Keratinocyte (primary cell): ENCODE results near the gene SMNDC1. TPM values are rescaled to one million over a fixed set of nuclear protein-coding genes. Genes with fewer than 3 reads are reported as not detected.

Source experiments
- DNase-seq: peaks from one replicate; pipeline ENCODE4 v3.0.0-alpha.2; 2011; ENCODE audit warnings: low read depth, missing footprints, low spot score
- FAIRE-seq: peaks from 2 replicates; lab custom pipeline; 2011; peaks lifted over from hg19 to GRCh38; lab: Jason Lieb, UNC
- H2AFZ ChIP-seq: 2 replicates; pipeline ENCODE4 v1.6.0; 2012; ENCODE audit warnings: low read length, control low read depth, inconsistent platforms; ENCODE audit not compliant: control insufficient read depth
- H3K27ac ChIP-seq: 2 replicates; pipeline ENCODE4 v1.5.1; 2011; ENCODE audit warnings: low read length; ENCODE audit not compliant: control insufficient read depth, insufficient read depth
- H3K27me3 ChIP-seq: 3 replicates; pipeline ENCODE4 v1.6.0; 2011; ENCODE audit warnings: low read length; ENCODE audit not compliant: control insufficient read depth, insufficient read depth; ENCODE audit errors: extremely low read depth
- H3K36me3 ChIP-seq, 2 experiments: 2 replicates in 1 of 2; 3 replicates in 1 of 2; pipeline ENCODE4 v1.5.1; 2011; ENCODE audit warnings: low read length in 2 of 2, mild to moderate bottlenecking in 1 of 2; ENCODE audit not compliant: control insufficient read depth in 2 of 2, insufficient read depth in 2 of 2; ENCODE audit errors: extremely low read depth in 1 of 2
- H3K4me1 ChIP-seq: 3 replicates; pipeline ENCODE4 v1.5.1; 2011; ENCODE audit warnings: low read length; ENCODE audit not compliant: control insufficient read depth, insufficient read depth; ENCODE audit errors: extremely low read depth
- H3K4me2 ChIP-seq: 3 replicates; pipeline ENCODE4 v1.6.0; 2011; ENCODE audit warnings: low read depth, low read length; ENCODE audit not compliant: control insufficient read depth, insufficient read depth; ENCODE audit errors: extremely low read depth
- H3K4me3 ChIP-seq, 3 experiments: fragments of 200-600 bp in 1 of 3; sonication (generic) in 1 of 3; 2 replicates in 2 of 3; 3 replicates in 1 of 3; pipeline ENCODE4 v1.5.1; 2011 to 2016; ENCODE audit warnings: low read length in 3 of 3, mild to moderate bottlenecking in 3 of 3, control low read depth in 2 of 3, inconsistent platforms in 1 of 3, low read depth in 1 of 3, mixed read lengths in 1 of 3, mixed run types in 1 of 3, moderate library complexity in 1 of 3; ENCODE audit not compliant: control insufficient read depth in 2 of 3, insufficient read depth in 2 of 3; ENCODE audit errors: extremely low read depth in 1 of 3
- H3K79me2 ChIP-seq: 2 replicates; pipeline ENCODE4 v1.6.0; 2012; ENCODE audit warnings: low read length; ENCODE audit not compliant: control insufficient read depth, insufficient read depth
- H3K9ac ChIP-seq: 3 replicates; pipeline ENCODE4 v1.6.0; 2011; ENCODE audit warnings: low read length; ENCODE audit not compliant: control insufficient read depth, insufficient read depth; ENCODE audit errors: extremely low read depth
- H3K9me1 ChIP-seq: 3 replicates; pipeline ENCODE4 v1.6.0; 2011; ENCODE audit warnings: low read length; ENCODE audit not compliant: control insufficient read depth, insufficient read depth; ENCODE audit errors: extremely low read depth
- H3K9me3 ChIP-seq: 2 replicates; pipeline ENCODE4 v1.5.1; 2012; ENCODE audit warnings: low read depth, low read length; ENCODE audit not compliant: control insufficient read depth
- H4K20me1 ChIP-seq: 3 replicates; pipeline ENCODE4 v1.6.0; 2011; ENCODE audit warnings: low read length; ENCODE audit not compliant: control insufficient read depth, insufficient read depth; ENCODE audit errors: extremely low read depth
- CTCF ChIP-seq, 3 experiments: IDR thresholded peaks in 1 of 3; conservative IDR thresholded peaks in 1 of 3; optimal IDR thresholded peaks in 1 of 3; 2 replicates in 2 of 3; 3 replicates in 1 of 3; pipeline versions ENCODE3 to v1.5.1; 2011; ENCODE audit warnings: low read length in 3 of 3, mild to moderate bottlenecking in 3 of 3, moderate library complexity in 2 of 3, control low read depth in 1 of 3, inconsistent platforms in 1 of 3; ENCODE audit not compliant: insufficient read depth in 2 of 3; ENCODE audit errors: extremely low read depth in 1 of 3
- EZH2 ChIP-seq: IDR thresholded peaks from one replicate; pipeline ENCODE4 v1.6.1; 2012; ENCODE audit warnings: inconsistent platforms, mild to moderate bottlenecking, low read length, moderate library complexity
- dilution Hi-C: fragments of 300-500 bp; cut with MboI; formaldehyde crosslinking; loops from one replicate; pipeline ENCODE4 v1.7.0; 2020; ENCODE audit warnings: low sequenced_read_pairs; ENCODE audit not compliant: extremely low pct_ligation_motif_present
- polyA plus RNA-seq, 5 experiments: library from polyadenylated mRNA; depleted of rRNA in 3 of 5; stranded (reverse) in 3 of 5; stranded (forward) in 1 of 5; unstranded in 1 of 5; fragments of >200 nt; gene quantifications; 1 replicate in 1 of 5; 2 replicates in 3 of 5; 3 replicates in 1 of 5; pipeline versions ENCODE4 v1.2.1 to v1.2.3, GENCODE V29; 2011 to 2012; ENCODE audit warnings: missing spikeins in 2 of 5, low read depth in 1 of 5, low replicate concordance in 1 of 5

The SMNDC1 gene
- polyA plus RNA-seq, 1 donor (not counting 4 experiments of a cell fraction or from before 2014, with no cell fraction given), result 19.8 TPM

DNA sequence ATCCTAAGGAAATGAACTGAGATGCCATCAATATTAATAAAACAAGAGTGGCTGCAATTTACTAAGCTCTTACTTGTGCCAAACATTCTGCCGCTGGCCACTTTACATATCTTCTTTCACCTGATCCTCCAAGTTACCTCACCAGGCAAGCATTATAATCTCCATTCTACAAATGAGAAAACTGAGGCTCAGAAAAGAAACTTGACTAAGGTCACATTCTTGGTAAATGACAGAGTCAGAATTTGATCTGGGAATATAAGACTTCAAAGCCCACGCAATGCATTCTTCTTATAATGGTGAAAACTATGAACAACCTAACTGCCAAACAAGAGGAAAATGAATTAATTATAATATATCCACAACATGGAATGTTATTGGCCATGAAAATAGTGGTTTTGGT lies 46.1 kb upstream of the SMNDC1 start:
- Histone ChIP-seq H3K4me2 (no peak overlapping the region), H3K9me3 (no peaks in the 10 kb centered on the region), H2AFZ (no peak overlapping the region), H3K36me3 (no peaks in the 10 kb centered on the region), H3K27me3 (no peaks in the 10 kb centered on the region), H3K4me1 (peaks cover 27% of the 10 kb centered on the region), H4K20me1 (no peaks in the 10 kb centered on the region), H3K9ac (no peak overlapping the region), H3K27ac (no peak overlapping the region), H3K4me3 (no peak overlapping the region), H3K79me2 (no peaks in the 10 kb centered on the region), H3K9me1 (no peaks in the 10 kb centered on the region)
- TF ChIP-seq CTCF (optimal IDR thresholded peaks at IDR 0.05 in 1 of 3, IDR thresholded peaks at IDR 0.05 in 1 of 3, conservative IDR thresholded peaks at IDR 0.05 in 1 of 3; ENCODE audit: extremely low read depth in 1 of 3, insufficient read depth in 2 of 3, low read length in 3 of 3) (no peak), EZH2 (no peak)
- FAIRE-seq (no peak), DNase-seq (no peak)
- dilution Hi-C loops, result no loop called here

DNA sequence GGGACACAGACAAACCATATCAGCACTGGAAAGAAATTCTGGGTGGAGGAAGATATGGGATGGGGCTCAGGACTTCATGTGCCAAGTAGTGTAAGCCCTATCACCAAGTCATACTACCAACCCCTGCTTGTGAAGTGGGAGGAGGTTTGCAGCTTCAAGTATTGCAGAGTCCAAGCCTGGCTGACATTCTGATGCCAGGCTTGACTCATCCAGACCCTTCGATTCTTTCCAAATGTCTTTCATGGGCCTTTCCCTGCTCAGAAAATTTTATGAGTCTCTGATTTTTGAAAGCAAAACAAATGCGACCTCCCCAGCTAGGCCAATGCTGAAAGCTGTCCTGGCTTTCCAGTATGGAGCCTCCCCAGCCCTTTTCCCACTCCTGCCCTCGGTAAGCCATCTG lies 45.1 kb upstream of the SMNDC1 start:
- no peaks in the 10 kb centered on the region for H3K9me1 ChIP-seq
- H3K27ac ChIP-seq, result no peak overlapping the region
- no peak overlapping the region for H3K9ac ChIP-seq
- H3K27me3 ChIP-seq, result no peaks in the 10 kb centered on the region
- H3K4me3 ChIP-seq, result no peak overlapping the region
- no peaks in the 10 kb centered on the region for H3K36me3 ChIP-seq
- H3K4me2 ChIP-seq, result no peak overlapping the region
- dilution Hi-C loops, result no loop called here
- TF ChIP-seq EZH2, result no peak
- TF ChIP-seq CTCF (optimal IDR thresholded peaks at IDR 0.05 in 1 of 3, IDR thresholded peaks at IDR 0.05 in 1 of 3, conservative IDR thresholded peaks at IDR 0.05 in 1 of 3; ENCODE audit: extremely low read depth in 1 of 3, insufficient read depth in 2 of 3, low read length in 3 of 3), result no peak
- H3K79me2 ChIP-seq, result no peaks in the 10 kb centered on the region
- H2AFZ ChIP-seq, result no peak overlapping the region
- no peaks in the 10 kb centered on the region for H4K20me1 ChIP-seq
- DNase-seq (no peak), FAIRE-seq (no peak)
- no peaks in the 10 kb centered on the region for H3K9me3 ChIP-seq
- peaks cover 24% of the 10 kb centered on the region for H3K4me1 ChIP-seq
